WTC11 (cell line): ENCODE results near the gene PRMT6. TPM values are rescaled to one million over a fixed set of nuclear protein-coding genes. Genes with fewer than 3 reads are reported as not detected.
"Not testable (repeated sequence)": the region's sequence is repeated elsewhere in the genome, so short reads cannot be mapped to it uniquely, and the experiment has no call there.

Experiments
- ATAC-seq: fragments of 200-7000 bp; cut with Tn5 transposase; 2 replicates; pipeline ENCODE4 v1.10.0; 2021; ENCODE audit warnings: mild to moderate bottlenecking, moderate library complexity
- CTCF ChIA-PET: fragments of 300-600 bp; sonication (Branson Sonifier 250); formaldehyde crosslinking; loops from one replicate; lab custom pipeline; 2021; ENCODE audit warnings: antibody characterized with exemption; lab: Charles Lee
- POLR2A ChIA-PET: fragments of 350-600 bp; sonication (Branson Sonifier 250); formaldehyde crosslinking; loops from one replicate; lab custom pipeline; 2021; ENCODE audit warnings: antibody characterized with exemption; lab: Charles Lee
- DNase-seq: peaks from one replicate; pipeline ENCODE4 v3.0.0; 2021; ENCODE audit warnings: low spot score
- H3K27ac Mint-ChIP-seq: 2 replicates; pipeline ENCODE4 v1.8.0; 2021; ENCODE audit warnings: mixed read lengths
- H3K27me3 Mint-ChIP-seq: 2 replicates; pipeline ENCODE4 v1.8.0; 2021; ENCODE audit warnings: low read depth, mild to moderate bottlenecking, moderate library complexity, mixed read lengths
- H3K36me3 Mint-ChIP-seq: 2 replicates; pipeline ENCODE4 v1.8.0; 2021; ENCODE audit warnings: mixed read lengths
- H3K4me1 Mint-ChIP-seq: 2 replicates; pipeline ENCODE4 v1.8.0; 2022; ENCODE audit warnings: mixed read lengths
- H3K4me3 Mint-ChIP-seq: 2 replicates; pipeline ENCODE4 v1.8.0; 2021; ENCODE audit warnings: mild to moderate bottlenecking, moderate library complexity, mixed read lengths
- H3K9me3 Mint-ChIP-seq: 2 replicates; pipeline ENCODE4 v1.8.0; 2021; ENCODE audit warnings: mixed read lengths
- ATF1 ChIP-seq: sonication (generic); formaldehyde crosslinking; IDR thresholded peaks from 2 replicates; pipeline ENCODE4 v1.8.1; 2023; ENCODE audit warnings: mild to moderate bottlenecking, moderate library complexity, missing genetic modification reagents
- EMX1 ChIP-seq: fragments of 250-450 bp; sonication (Bioruptor Pico); IDR thresholded peaks from 2 replicates; pipeline ENCODE4 v1.8.0; 2021; ENCODE audit warnings: mild to moderate bottlenecking
- GTF2I ChIP-seq: fragments of 250-450 bp; sonication (Bioruptor Pico); conservative IDR thresholded peaks from 2 replicates; pipeline ENCODE4 v1.4.0; 2021; ENCODE audit warnings: mild to moderate bottlenecking
- JAZF1 ChIP-seq: fragments of 250-450 bp; sonication (Bioruptor Pico); IDR thresholded peaks from 2 replicates; pipeline ENCODE4 v1.9.0; 2021; ENCODE audit warnings: moderate library complexity, mild to moderate bottlenecking, inconsistent platforms
- JUN ChIP-seq: sonication (generic); formaldehyde crosslinking; IDR thresholded peaks from 2 replicates; pipeline ENCODE4 v1.8.0; 2023; ENCODE audit warnings: mild to moderate bottlenecking, missing genetic modification reagents
- KAT7 ChIP-seq: sonication (generic); formaldehyde crosslinking; IDR thresholded peaks from 2 replicates; pipeline ENCODE4 v1.8.1; 2023; ENCODE audit warnings: missing genetic modification reagents, mild to moderate bottlenecking, borderline replicate concordance
- MXD4 ChIP-seq: fragments of 250-450 bp; sonication (Bioruptor Pico); IDR thresholded peaks from 2 replicates; pipeline ENCODE4 v1.8.0; 2021; ENCODE audit warnings: mild to moderate bottlenecking, moderate library complexity, borderline replicate concordance
- NFYB ChIP-seq: sonication (generic); formaldehyde crosslinking; conservative IDR thresholded peaks from 2 replicates; pipeline ENCODE4 v1.8.0; 2022; ENCODE audit warnings: low read depth, missing genetic modification reagents
- NR3C1 ChIP-seq: sonication (generic); formaldehyde crosslinking; conservative IDR thresholded peaks from 2 replicates; pipeline ENCODE4 v1.8.1; 2023; ENCODE audit warnings: low read depth, mild to moderate bottlenecking, missing genetic modification reagents
- RORB ChIP-seq: fragments of 250-450 bp; sonication (Bioruptor Pico); IDR thresholded peaks from 2 replicates; pipeline ENCODE4 v1.9.0; 2021; ENCODE audit warnings: mild to moderate bottlenecking
- STAT6 ChIP-seq: sonication (generic); formaldehyde crosslinking; conservative IDR thresholded peaks from 2 replicates; pipeline ENCODE4 v1.8.1; 2023; ENCODE audit warnings: mild to moderate bottlenecking, low read depth, missing genetic modification reagents, moderate library complexity
- ZNF138 ChIP-seq: sonication (generic); formaldehyde crosslinking; conservative IDR thresholded peaks from 2 replicates; pipeline ENCODE4 v1.8.1; 2022; ENCODE audit warnings: mild to moderate bottlenecking, moderate library complexity, missing genetic modification reagents
- ZNF263 ChIP-seq: sonication (generic); formaldehyde crosslinking; IDR thresholded peaks from 2 replicates; pipeline ENCODE4 v1.8.1; 2022; ENCODE audit warnings: low read depth, mild to moderate bottlenecking, moderate library complexity, missing genetic modification reagents
- total RNA-seq: library from RNA; stranded (reverse); gene quantifications from 3 replicates; pipeline ENCODE4 v1.2.3, GENCODE V29; 2021
- TF ChIP-seq, protein P1 (sequence below): sonication (generic); formaldehyde crosslinking; IDR thresholded peaks from 2 replicates; pipeline ENCODE4 v1.8.1; 2023; ENCODE audit warnings: mild to moderate bottlenecking, missing genetic modification reagents, borderline replicate concordance

The PRMT6 gene
- total RNA-seq, 1 experiment from 2014 or later: 30.7 TPM

- TF ChIP-seq, protein P1, sequence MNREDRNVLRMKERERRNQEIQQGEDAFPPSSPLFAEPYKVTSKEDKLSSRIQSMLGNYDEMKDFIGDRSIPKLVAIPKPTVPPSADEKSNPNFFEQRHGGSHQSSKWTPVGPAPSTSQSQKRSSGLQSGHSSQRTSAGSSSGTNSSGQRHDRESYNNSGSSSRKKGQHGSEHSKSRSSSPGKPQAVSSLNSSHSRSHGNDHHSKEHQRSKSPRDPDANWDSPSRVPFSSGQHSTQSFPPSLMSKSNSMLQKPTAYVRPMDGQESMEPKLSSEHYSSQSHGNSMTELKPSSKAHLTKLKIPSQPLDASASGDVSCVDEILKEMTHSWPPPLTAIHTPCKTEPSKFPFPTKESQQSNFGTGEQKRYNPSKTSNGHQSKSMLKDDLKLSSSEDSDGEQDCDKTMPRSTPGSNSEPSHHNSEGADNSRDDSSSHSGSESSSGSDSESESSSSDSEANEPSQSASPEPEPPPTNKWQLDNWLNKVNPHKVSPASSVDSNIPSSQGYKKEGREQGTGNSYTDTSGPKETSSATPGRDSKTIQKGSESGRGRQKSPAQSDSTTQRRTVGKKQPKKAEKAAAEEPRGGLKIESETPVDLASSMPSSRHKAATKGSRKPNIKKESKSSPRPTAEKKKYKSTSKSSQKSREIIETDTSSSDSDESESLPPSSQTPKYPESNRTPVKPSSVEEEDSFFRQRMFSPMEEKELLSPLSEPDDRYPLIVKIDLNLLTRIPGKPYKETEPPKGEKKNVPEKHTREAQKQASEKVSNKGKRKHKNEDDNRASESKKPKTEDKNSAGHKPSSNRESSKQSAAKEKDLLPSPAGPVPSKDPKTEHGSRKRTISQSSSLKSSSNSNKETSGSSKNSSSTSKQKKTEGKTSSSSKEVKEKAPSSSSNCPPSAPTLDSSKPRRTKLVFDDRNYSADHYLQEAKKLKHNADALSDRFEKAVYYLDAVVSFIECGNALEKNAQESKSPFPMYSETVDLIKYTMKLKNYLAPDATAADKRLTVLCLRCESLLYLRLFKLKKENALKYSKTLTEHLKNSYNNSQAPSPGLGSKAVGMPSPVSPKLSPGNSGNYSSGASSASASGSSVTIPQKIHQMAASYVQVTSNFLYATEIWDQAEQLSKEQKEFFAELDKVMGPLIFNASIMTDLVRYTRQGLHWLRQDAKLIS (CRISPR knock-in tag): no peak
- TF ChIP-seq ATF1 (CRISPR knock-in tag): no peak
- no peak for TF ChIP-seq GTF2I (CRISPR knock-in tag)
These were observed 40.0 kb upstream of the PRMT6 start (continued) for GRCh38 chr1:107016376-107016978.

GRCh38 chr1:107018445-107018844 lies 38.0 kb upstream of the PRMT6 start:
- ATAC-seq (no peak), DNase-seq (no peak)
- H3K4me1 Mint-ChIP-seq: peaks cover 5% of the 10 kb centered on the region
- no peaks in the 10 kb centered on the region for H3K27me3 Mint-ChIP-seq
- H3K27ac Mint-ChIP-seq: no peak overlapping the region
- TF ChIP-seq MXD4 (CRISPR knock-in tag) (no peak), KAT7 (CRISPR knock-in tag) (no peak)
- ChIA-PET CTCF (no interaction called here), POLR2A (no interaction called here)
- H3K9me3 Mint-ChIP-seq: peaks cover 9% of the 10 kb centered on the region; the same call in 1 of the 2 replicates
- H3K36me3 Mint-ChIP-seq: no peaks in the 10 kb centered on the region
- H3K4me3 Mint-ChIP-seq: no peak overlapping the region

GRCh38 chr1:107019166-107019565 lies 37.3 kb upstream of the PRMT6 start:
- H3K36me3 Mint-ChIP-seq: no peaks in the 10 kb centered on the region
- ATAC-seq (no peak), DNase-seq (no peak)
- peaks cover 5% of the 10 kb centered on the region for H3K4me1 Mint-ChIP-seq
- peaks cover 9% of the 10 kb centered on the region; the same call in 1 of the 2 replicates for H3K9me3 Mint-ChIP-seq
- no peaks in the 10 kb centered on the region for H3K27me3 Mint-ChIP-seq
- no peak overlapping the region for H3K4me3 Mint-ChIP-seq
- POLR2A ChIA-PET: no interaction called here
- H3K27ac Mint-ChIP-seq: no peak overlapping the region
- CTCF ChIA-PET: no interaction called here
- TF ChIP-seq STAT6 (CRISPR knock-in tag) (no peak), JAZF1 (CRISPR knock-in tag) (no peak), JUN (CRISPR knock-in tag) (no peak), NFYB (CRISPR knock-in tag) (no peak), EMX1 (CRISPR knock-in tag) (no peak), RORB (CRISPR knock-in tag) (no peak), ZNF263 (CRISPR knock-in tag) (no peak), ZNF138 (CRISPR knock-in tag) (no peak), NR3C1 (CRISPR knock-in tag) (no peak)

- CTCF ChIA-PET, DNase-seq, ATAC-seq, H3K4me3 Mint-ChIP-seq, H3K27me3 Mint-ChIP-seq, H3K4me1 Mint-ChIP-seq, H3K27ac Mint-ChIP-seq, POLR2A ChIA-PET: not testable (repeated sequence)
- Mint-ChIP-seq H3K36me3 (peaks cover 26% of the 10 kb centered on the region), H3K9me3 (peaks cover 47% of the 10 kb centered on the region)
These were observed 17.6 kb upstream of the PRMT6 start for GRCh38 chr1:107038874-107039273.

DNA sequence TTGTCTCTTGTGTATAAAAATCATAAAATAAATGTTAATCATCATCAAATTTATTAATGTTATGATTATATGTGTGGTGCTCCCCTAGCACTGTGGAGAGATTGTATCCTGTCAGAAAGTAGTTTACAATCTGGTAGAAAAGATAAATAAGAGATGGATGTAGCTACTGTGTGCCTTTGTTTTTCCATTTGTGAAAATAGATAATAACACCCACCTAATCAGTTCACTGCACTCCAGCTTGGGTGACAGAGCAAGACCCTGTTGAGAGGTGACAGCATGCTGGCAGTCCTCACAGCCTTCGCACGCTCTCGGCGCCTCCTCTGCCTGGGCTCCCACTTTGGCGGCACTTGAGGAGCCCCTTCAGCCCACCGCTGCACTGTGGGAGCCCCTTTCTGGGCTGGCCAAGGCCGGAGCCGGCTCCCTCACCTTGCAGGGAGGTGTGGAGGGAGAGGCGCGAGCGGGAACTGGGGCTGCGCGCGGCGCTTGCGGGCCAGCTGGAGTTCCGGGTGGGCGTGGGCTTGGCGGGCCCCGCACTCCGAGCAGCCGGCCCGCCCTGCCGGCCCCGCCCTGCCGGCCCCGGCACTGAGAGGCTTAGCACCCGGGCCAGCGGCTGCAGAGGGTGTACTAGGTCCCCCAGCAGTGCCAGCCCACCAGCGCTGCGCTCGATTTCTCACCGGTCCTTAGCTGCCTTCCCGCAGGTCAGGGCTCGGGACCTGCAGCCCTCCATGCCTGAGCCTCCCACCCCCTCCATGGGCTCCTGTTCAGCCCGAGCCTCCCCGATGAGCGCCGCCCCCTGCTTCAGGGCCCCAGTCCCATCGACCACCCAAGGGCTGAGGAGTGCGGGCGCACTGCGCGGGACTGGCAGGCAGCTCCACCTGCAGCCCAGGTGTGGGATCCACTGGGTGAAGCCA lies 11.9 kb upstream of the PRMT6 start:
- DNase-seq, H3K4me1 Mint-ChIP-seq, H3K27me3 Mint-ChIP-seq, ATAC-seq, H3K4me3 Mint-ChIP-seq, POLR2A ChIA-PET, CTCF ChIA-PET, H3K27ac Mint-ChIP-seq: not testable (repeated sequence)
- Mint-ChIP-seq H3K9me3 (peaks cover 57% of the 10 kb centered on the region), H3K36me3 (peaks cover 40% of the 10 kb centered on the region)
